ENCODE results near the gene ZNF248. TPM values are rescaled to one million over a fixed set of nuclear protein-coding genes. Genes with fewer than 3 reads are reported as not detected.

ZNF248 gene
- total and polyA plus RNA-seq, 2 donors (not counting 1 experiment from before 2014, with no cell fraction given) = 8.6 to 19.5 TPM

DNA sequence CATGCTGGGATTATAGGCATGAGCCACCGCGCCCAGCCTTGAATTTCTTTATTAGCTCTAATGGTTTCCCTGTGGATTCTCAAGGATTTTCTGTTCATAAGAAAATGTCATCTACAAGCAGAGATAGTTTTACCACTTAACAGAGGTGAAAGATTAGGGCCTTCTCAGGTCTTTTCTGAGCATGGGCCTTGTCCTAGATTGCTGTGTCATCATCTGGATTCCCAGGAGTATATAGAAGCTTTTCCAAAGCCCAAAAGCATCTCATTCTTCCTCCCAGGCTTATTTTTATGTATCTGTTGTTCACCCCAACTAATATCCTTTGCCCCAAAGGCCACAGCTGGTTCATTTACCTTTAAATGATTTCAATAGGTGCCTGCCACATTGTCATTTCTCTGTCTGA, 13.7 kb upstream of the ZNF248 start:
- Mint-ChIP-seq H3K9me3 (ENCODE audit: insufficient read depth) (no peaks in the 10 kb centered on the region), H3K27me3 (no peaks in the 10 kb centered on the region), H3K4me3 (no peak overlapping the region), H3K4me1 (peaks cover 7% of the 10 kb centered on the region), H3K27ac (no peak overlapping the region)
- Histone ChIP-seq H3K4me2 (replicated peaks; ENCODE audit: low read depth, low read length, poor library complexity, severe bottlenecking) (no peak overlapping the region), H3K79me2 (ENCODE audit: control insufficient read depth, insufficient read depth, low read length) (no peaks in the 10 kb centered on the region), H3K36me3 (replicated peaks in 1 of 2; ENCODE audit: control extremely low read depth in 1 of 2, control insufficient read depth in 1 of 2, extremely low read depth in 1 of 2, insufficient read depth in 2 of 2, low read length in 1 of 2) (no peaks in the 10 kb centered on the region), H3K27ac (ENCODE audit: low read length in 2 of 2) (no peak overlapping the region), H3K27me3 (replicated peaks in 1 of 4; ENCODE audit: control extremely low read depth in 1 of 4, control insufficient read depth in 3 of 4, insufficient read depth in 4 of 4, low read length in 3 of 4) (no peaks in the 10 kb centered on the region), H2AFZ (ENCODE audit: insufficient read depth, low read depth, low read length, poor library complexity, severe bottlenecking) (no peak overlapping the region), H4K20me1 (ENCODE audit: control insufficient read depth, insufficient read depth, low read length, poor library complexity, severe bottlenecking) (no peaks in the 10 kb centered on the region), H3K9ac (ENCODE audit: low read length) (no peak overlapping the region), H3K4me3 (ENCODE audit: control extremely low read depth in 1 of 5, extremely low read depth in 1 of 5, insufficient read depth in 1 of 5, low read depth in 2 of 5, low read length in 4 of 5) (no peak overlapping the region), H3K9me3 (ENCODE audit: control extremely low read depth in 1 of 3, control insufficient read depth in 2 of 3, insufficient read depth in 1 of 3, low read length in 2 of 3) (no peaks in the 10 kb centered on the region), H3K4me1 (ENCODE audit: control insufficient read depth in 2 of 2, insufficient read depth in 2 of 2, low read length in 2 of 2) (peaks cover 4 to 5% of the 10 kb centered on the region in 2 donors)
- TF ChIP-seq CTCF (IDR thresholded peaks at IDR 0.05) = no peak
- no peak for TF ChIP-seq EZH2 (IDR thresholded peaks at IDR 0.05; ENCODE audit: borderline replicate concordance, insufficient read depth, low read depth, low read length, poor library complexity, severe bottlenecking)
- ChIA-PET CTCF (no interaction called here), POLR2A (no interaction called here)
- intact Hi-C loops (cut with micrococcal nuclease) = no loop called here
- DNase-seq (no peak), ATAC-seq (ENCODE audit: low read depth) (no peak)
- WGBS (ENCODE audit: insufficient coverage) = no CpG with 5 or more reads among the region's 2 CpGs

DNA sequence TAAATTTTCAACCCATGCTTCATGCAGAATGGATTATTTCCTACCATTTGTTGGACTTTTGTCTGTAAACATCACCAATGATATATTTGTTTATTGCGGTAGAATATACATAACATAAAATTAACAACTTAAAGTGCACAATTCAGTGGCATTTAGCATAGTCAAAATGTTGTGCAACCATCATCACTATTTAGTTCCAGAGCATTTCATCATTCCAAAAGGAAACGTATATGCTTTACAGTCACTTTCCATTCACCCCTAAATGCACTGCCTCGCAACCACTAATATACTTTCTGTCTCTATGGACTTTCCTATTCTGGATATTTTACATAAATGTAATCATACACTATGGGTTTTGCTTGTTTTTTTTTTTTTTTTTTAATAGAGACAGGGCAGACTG, 11.4 kb upstream of the ZNF248 start:
- H3K4me3 ChIP-seq (ENCODE audit: control extremely low read depth in 1 of 5, extremely low read depth in 1 of 5, insufficient read depth in 1 of 5, low read depth in 2 of 5, low read length in 4 of 5) = no peak overlapping the region
- ChIA-PET POLR2A (no interaction called here), CTCF (no interaction called here)
- ATAC-seq (ENCODE audit: low read depth) = no peak
- H3K36me3 ChIP-seq (replicated peaks in 1 of 2; ENCODE audit: control extremely low read depth in 1 of 2, control insufficient read depth in 1 of 2, extremely low read depth in 1 of 2, insufficient read depth in 2 of 2, low read length in 1 of 2) = no peaks in the 10 kb centered on the region
- no peak for DNase-seq
- H3K4me1 Mint-ChIP-seq = peaks cover 16% of the 10 kb centered on the region
- no peaks in the 10 kb centered on the region for H3K27me3 ChIP-seq (replicated peaks in 1 of 4; ENCODE audit: control extremely low read depth in 1 of 4, control insufficient read depth in 3 of 4, insufficient read depth in 4 of 4, low read length in 3 of 4)
- H3K4me2 ChIP-seq (replicated peaks; ENCODE audit: low read depth, low read length, poor library complexity, severe bottlenecking) = no peak overlapping the region
- H3K4me3 Mint-ChIP-seq = no peak overlapping the region
- H2AFZ ChIP-seq (ENCODE audit: insufficient read depth, low read depth, low read length, poor library complexity, severe bottlenecking) = no peak overlapping the region
- no peak overlapping the region for H3K27ac Mint-ChIP-seq
- H3K9me3 Mint-ChIP-seq (ENCODE audit: insufficient read depth) = no peaks in the 10 kb centered on the region
- no peaks in the 10 kb centered on the region for H3K27me3 Mint-ChIP-seq
- no peak overlapping the region for H3K9ac ChIP-seq (ENCODE audit: low read length)
- no peaks in the 10 kb centered on the region for H3K9me3 ChIP-seq (ENCODE audit: control extremely low read depth in 1 of 3, control insufficient read depth in 2 of 3, insufficient read depth in 1 of 3, low read length in 2 of 3)
- no peak overlapping the region for H3K27ac ChIP-seq (ENCODE audit: low read length in 2 of 2)
- no peaks in the 10 kb centered on the region for H3K79me2 ChIP-seq (ENCODE audit: control insufficient read depth, insufficient read depth, low read length)
- H4K20me1 ChIP-seq (ENCODE audit: control insufficient read depth, insufficient read depth, low read length, poor library complexity, severe bottlenecking) = no peaks in the 10 kb centered on the region
- WGBS (ENCODE audit: insufficient coverage) = no CpG with 5 or more reads among the region's 3 CpGs
- intact Hi-C loops (cut with micrococcal nuclease) = no loop called here
- peaks cover 11 to 13% of the 10 kb centered on the region in 2 donors for H3K4me1 ChIP-seq (ENCODE audit: control insufficient read depth in 2 of 2, insufficient read depth in 2 of 2, low read length in 2 of 2)
- TF ChIP-seq CTCF (IDR thresholded peaks at IDR 0.05) (no peak), EZH2 (IDR thresholded peaks at IDR 0.05; ENCODE audit: borderline replicate concordance, insufficient read depth, low read depth, low read length, poor library complexity, severe bottlenecking) (no peak)

Data from B cell (primary cell).